ENCODE data around the gene TNFRSF18. TPM values are rescaled to one million over a fixed set of nuclear protein-coding genes. Genes with fewer than 3 reads are reported as not detected.

TNFRSF18 gene
- total RNA-seq, 4 donors from 2014 or later: 19.8 to 36.8 (median 25.8) TPM

DNA sequence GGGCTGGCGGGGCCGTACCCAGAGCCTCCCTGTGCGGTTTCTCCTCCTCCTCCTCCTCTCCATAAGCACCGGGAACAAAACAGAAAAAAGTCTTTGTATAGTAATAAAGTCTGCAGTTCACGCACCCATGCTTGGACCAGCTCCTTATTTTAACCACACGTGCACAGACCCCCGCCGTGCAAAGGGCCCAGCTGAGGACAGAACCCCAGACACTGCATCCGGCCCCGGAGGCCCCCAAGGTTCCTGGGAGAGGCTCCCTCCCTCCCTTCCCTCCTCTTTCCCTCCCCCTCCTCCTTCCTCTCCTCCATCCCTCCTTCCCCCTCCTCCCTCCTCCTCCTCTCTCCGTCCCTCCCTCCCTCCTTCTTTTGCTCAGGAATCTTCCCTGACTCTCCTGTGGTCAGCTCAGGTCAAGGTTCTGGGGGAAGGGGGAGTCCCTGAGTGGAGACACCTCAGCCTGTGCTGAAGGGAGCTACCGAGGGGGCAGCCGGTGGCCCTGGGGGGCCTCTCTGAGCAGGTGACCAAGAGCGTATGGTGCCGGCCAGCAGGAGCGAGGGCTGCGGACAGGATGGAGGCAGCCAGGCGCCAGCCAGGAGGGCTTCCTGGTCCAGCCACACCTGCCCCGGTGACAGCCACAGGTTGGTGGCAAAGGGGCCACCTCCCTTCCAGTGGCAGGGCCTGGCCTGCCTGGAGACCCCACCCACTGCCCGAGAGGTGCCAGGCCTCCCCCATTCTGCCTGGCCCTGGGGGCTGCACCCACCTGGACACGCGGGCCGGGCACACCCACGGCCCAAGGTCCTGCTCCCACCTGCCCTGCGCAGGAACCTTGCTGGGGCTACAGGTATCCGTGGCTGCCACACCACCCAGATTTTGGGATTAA, 35.9 kb downstream of the TNFRSF18 start:
- intact Hi-C loops (cut with DNase I; ENCODE audit: low total_unique reads): no loop called here
- TF ChIP-seq POLR2A (IDR thresholded peaks at IDR 0.05): no peak
- TF ChIP-seq, protein P1, sequence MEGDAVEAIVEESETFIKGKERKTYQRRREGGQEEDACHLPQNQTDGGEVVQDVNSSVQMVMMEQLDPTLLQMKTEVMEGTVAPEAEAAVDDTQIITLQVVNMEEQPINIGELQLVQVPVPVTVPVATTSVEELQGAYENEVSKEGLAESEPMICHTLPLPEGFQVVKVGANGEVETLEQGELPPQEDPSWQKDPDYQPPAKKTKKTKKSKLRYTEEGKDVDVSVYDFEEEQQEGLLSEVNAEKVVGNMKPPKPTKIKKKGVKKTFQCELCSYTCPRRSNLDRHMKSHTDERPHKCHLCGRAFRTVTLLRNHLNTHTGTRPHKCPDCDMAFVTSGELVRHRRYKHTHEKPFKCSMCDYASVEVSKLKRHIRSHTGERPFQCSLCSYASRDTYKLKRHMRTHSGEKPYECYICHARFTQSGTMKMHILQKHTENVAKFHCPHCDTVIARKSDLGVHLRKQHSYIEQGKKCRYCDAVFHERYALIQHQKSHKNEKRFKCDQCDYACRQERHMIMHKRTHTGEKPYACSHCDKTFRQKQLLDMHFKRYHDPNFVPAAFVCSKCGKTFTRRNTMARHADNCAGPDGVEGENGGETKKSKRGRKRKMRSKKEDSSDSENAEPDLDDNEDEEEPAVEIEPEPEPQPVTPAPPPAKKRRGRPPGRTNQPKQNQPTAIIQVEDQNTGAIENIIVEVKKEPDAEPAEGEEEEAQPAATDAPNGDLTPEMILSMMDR (IDR thresholded peaks at IDR 0.05): no peak
- DNase-seq (ENCODE audit: low spot score in 2 of 2): no peak
- no peak overlapping the region for H3K4me3 ChIP-seq (ENCODE audit: low read depth, poor library complexity, severe bottlenecking)
- 53 to 59% methylated on average over 21 to 26 of the region's 26 CpGs for WGBS, 2 donors

DNA sequence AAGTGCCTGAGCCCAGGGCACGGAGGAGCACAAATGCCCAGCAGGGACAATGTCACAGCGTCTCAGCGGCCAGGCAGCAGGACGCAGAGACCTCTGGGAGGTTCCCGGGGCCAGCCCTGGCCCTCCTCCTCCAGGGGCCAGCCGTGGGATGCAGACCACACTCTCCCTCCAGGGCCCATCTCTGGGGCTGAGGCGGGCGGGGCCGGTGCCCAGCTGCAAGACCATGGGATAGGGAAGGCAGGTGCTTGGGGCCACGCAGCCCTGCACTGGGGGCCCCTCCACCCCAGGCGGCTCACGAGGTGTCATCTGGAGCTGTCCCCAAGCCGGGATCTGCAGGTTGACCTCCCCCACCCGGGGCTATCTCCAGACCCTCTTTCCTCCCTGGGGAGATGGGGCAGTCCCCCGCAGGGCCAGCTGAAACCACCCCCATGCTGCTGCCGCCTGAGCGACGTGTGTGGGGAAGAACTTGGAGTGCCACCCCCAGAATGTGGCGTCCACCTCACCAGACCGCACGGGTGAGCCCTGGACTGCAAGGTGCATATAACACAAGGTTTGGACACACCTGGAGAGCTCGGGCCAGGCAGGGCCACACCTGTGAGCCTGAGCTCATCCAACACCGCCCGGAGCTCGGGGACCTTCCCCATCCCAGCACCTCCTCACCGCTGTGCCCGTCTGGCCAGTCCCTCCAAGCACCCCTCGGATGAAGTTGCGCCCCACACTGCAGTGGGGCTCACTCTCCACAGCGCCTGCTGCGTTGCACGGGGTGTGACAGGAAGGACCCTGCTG, 36.8 kb downstream of the TNFRSF18 start:
- no peak overlapping the region for H3K4me3 ChIP-seq (ENCODE audit: low read depth, poor library complexity, severe bottlenecking)
- DNase-seq (ENCODE audit: low spot score in 2 of 2): no peak
- TF ChIP-seq, protein P1 (IDR thresholded peaks at IDR 0.05): no peak
- no peak for TF ChIP-seq POLR2A (IDR thresholded peaks at IDR 0.05)
- intact Hi-C loops (cut with DNase I; ENCODE audit: low total_unique reads): no loop called here
- 64 to 73% methylated on average over 18 to 31 of the region's 32 CpGs for WGBS, 2 donors

DNA sequence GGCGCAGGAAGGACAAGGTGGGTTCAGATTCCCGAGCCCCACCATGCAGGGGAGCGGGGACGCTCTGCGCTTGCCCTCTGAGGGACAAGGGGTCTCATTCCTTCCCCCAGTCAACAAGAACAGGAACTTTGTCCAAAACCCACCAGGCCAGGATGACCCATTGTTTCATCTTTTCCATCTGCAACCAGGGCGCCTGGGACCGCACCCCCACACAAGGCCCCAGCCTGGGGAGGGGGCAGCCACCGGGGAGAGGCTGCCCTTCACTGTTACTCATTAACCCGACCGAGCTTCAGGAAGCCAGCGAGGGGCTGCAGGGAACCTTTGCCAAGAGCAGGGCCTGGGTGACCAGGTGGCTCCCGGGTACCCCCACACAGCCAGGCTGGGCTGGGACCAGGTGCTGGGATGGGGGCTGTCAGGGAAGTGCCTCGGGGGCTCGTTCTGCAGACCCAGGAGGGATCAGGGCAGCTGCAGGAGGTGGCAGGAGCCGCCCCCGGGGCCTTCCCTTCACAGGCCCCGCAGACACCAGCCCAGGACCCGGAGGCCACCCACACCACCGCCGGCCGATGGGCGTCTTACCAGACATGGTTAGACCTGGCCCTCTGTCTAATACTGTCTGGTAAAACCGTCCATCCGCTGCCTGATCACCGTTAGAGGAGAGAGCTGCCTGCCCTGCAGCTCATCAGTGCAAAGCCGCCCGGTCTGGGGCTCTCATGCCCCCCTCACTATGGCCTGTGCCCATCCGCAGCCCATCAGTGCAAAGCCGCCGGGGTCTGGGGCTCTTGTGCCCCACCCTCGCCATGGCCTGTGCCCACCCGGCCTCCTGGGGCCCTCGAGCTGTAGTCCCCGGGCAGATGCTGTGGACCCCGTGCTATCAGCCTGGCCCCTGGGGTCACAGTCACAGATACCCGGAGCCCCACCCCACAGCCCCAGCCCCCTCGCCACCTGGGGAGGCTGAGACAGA, 37.7 kb downstream of the TNFRSF18 start:
- WGBS, 2 donors: 78 to 79% methylated on average over 19 to 30 of the region's 37 CpGs
- TF ChIP-seq, protein P1 (IDR thresholded peaks at IDR 0.05): no peak
- no peak for TF ChIP-seq POLR2A (IDR thresholded peaks at IDR 0.05)
- no peak for DNase-seq (ENCODE audit: low spot score in 2 of 2)
- intact Hi-C loops (cut with DNase I; ENCODE audit: low total_unique reads): no loop called here
- no peak overlapping the region for H3K4me3 ChIP-seq (ENCODE audit: low read depth, poor library complexity, severe bottlenecking)

DNA sequence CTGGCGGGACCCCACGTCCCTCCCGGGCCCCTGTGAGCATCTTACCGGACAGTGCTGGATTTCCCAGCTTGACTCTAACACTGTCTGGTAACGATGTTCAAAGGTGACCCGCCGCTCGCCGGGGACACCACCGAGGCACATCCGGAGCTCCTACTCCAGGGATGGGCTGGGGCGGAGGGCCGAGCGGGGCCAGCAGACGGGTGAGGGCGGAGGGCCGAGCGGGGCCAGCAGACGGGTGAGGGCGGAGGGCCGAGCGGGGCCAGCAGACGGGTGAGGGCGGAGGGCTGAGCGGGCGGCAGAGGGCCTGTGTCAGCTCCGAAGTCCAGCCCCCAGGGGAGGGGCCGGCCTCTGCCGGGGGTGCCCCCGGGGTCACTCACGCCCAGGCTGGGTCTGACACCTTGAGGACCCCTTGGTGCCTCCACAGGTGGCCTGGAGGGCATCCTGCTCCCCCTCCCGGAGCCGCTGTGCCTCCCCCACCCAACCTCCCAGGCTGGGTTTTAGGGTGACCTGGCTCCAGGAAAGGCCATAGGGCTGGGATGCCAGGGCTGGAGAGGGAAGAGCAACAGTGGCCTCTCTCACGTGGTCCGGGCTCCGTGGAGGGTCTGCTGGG, 38.4 kb downstream of the TNFRSF18 start:
- no peak overlapping the region for H3K4me3 ChIP-seq (ENCODE audit: low read depth, poor library complexity, severe bottlenecking)
- no peak for DNase-seq (ENCODE audit: low spot score in 2 of 2)
- intact Hi-C loops (cut with DNase I; ENCODE audit: low total_unique reads): no loop called here
- no peak for TF ChIP-seq POLR2A (IDR thresholded peaks at IDR 0.05)
- 75 to 76% methylated on average over 15 to 36 of the region's 36 CpGs for WGBS, 2 donors

DNA sequence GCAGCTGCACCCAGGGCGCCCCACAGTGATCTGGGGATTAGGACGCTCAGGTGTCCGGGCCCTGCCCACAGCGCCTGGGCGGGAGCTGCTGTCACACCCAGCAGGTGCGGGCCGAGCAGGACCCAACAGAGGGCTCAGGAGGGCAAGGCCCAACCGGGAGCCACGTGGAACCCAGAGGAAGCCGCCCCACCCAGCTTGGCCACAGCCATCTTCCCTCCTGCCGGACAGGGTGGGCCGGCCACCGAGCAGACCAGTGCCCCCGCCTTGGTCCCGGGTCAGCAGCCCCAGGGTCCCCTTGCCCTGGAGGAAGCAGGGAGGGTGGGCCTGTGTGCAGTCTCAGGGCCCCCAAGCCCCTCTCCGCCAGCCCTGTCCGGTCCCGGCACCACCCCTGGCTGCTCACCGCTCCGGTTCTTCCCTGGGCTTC, 39.0 kb downstream of the TNFRSF18 start:
- H3K4me3 ChIP-seq (ENCODE audit: low read depth, poor library complexity, severe bottlenecking): no peak overlapping the region
- DNase-seq (ENCODE audit: low spot score in 2 of 2): no peak
- WGBS, 2 donors: 83 to 100% methylated on average over 2 to 18 of the region's 20 CpGs
- intact Hi-C loops (cut with DNase I; ENCODE audit: low total_unique reads): no loop called here
- TF ChIP-seq, protein P1 (IDR thresholded peaks at IDR 0.05): no peak
- no peak for TF ChIP-seq POLR2A (IDR thresholded peaks at IDR 0.05)
